ENCODE results near the gene CHPT1.
A peak's percentile ranks its signal among the peaks of the same experiment; 100 is the strongest.

The CHPT1 gene

DNA sequence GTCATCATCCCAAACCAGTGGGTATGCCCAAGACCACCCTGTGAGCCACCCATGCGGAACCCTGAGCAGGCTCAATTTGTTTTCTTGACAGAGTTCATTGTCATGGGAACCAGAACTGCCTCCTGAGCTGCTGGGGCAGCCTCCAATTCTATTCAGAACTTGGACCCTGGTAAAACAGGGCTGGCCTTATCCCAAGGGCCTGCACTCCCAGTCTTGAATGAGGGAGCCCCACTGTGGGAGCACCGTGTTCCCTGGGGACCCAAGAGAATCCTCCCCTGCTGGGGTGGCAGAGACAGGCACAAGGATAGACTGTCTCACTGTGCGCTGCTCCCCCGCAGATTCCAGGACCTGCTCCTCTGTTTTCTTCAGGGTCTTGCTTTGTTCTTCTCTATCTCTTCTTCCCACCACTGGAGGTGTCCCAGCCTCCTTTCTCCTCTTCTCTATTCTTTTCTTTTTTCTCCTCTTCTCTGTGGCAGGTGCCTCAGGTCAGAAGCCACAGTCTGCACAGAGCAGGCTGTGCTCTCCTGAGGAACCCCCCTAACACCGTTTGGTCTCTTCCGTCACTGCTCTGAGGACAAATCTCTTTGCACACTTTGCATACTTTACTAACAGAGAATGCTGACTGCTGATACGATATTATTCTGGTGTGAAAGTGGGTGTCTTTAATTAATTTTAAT, 31.2 kb upstream of the CHPT1 start:
- Histone ChIP-seq H3K27ac (ENCODE audit: low read depth, low read length) (no peak overlapping the region), H2BK15ac (replicated peaks; ENCODE audit: low read depth) (no peak overlapping the region), H2BK5ac (ENCODE audit: low read length) (no peak overlapping the region), H2BK120ac (ENCODE audit: low read depth, low read length) (no peak overlapping the region), H3K79me2 (ENCODE audit: control insufficient read depth, insufficient read depth, low read length) (no peaks in the 10 kb centered on the region), H3K56ac (ENCODE audit: low read length) (no peak overlapping the region), H3K4me1 (ENCODE audit: control insufficient read depth, low read depth, low read length) (no peaks in the 10 kb centered on the region), H3K18ac (ENCODE audit: low read length) (no peak overlapping the region), H3K4me2 (ENCODE audit: low read length) (no peak overlapping the region), H3K4me3 (ENCODE audit: low read length) (no peak overlapping the region), H3K79me1 (ENCODE audit: low read length) (no peaks in the 10 kb centered on the region), H2AK5ac (ENCODE audit: low read length) (no peak overlapping the region), H3K9ac (ENCODE audit: low read length) (no peak overlapping the region), H3K36me3 (ENCODE audit: control insufficient read depth, insufficient read depth, low read length) (no peaks in the 10 kb centered on the region), H4K5ac (ENCODE audit: low read length) (no peak overlapping the region), H3K27me3 (ENCODE audit: insufficient read depth, low read length, poor library complexity) (no peaks in the 10 kb centered on the region), H4K8ac (ENCODE audit: low read depth, low read length) (no peak overlapping the region), H3K23ac (ENCODE audit: low read length) (no peak overlapping the region), H3K4ac (ENCODE audit: low read depth, low read length) (no peak overlapping the region)
- no peak for DNase-seq
- WGBS (ENCODE audit: extremely low coverage, insufficient coverage, low lambda C conversion rate): no CpG with 5 or more reads among the region's 7 CpGs

DNA sequence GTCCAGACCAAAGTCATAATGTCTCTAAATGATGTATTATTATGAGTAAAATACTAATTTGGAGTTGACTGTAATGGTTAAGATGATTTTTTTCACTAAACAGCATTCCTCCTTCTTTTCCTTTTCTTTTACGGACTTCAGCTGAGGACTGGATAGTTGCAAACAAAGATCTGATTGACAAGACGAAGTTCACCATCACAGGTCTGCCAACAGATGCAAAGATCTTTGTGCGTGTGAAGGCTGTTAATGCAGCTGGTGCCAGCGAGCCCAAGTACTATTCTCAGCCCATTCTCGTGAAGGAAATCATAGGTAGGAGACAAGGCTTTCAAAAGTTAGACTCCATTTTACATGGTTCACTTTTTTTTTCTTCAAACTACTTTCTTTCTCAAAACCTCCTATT, 29.8 kb upstream of the CHPT1 start:
- no CpG with 5 or more reads among the region's 5 CpGs for WGBS (ENCODE audit: extremely low coverage, insufficient coverage, low lambda C conversion rate)
- H3K27ac ChIP-seq (ENCODE audit: low read depth, low read length): no peak overlapping the region

DNA sequence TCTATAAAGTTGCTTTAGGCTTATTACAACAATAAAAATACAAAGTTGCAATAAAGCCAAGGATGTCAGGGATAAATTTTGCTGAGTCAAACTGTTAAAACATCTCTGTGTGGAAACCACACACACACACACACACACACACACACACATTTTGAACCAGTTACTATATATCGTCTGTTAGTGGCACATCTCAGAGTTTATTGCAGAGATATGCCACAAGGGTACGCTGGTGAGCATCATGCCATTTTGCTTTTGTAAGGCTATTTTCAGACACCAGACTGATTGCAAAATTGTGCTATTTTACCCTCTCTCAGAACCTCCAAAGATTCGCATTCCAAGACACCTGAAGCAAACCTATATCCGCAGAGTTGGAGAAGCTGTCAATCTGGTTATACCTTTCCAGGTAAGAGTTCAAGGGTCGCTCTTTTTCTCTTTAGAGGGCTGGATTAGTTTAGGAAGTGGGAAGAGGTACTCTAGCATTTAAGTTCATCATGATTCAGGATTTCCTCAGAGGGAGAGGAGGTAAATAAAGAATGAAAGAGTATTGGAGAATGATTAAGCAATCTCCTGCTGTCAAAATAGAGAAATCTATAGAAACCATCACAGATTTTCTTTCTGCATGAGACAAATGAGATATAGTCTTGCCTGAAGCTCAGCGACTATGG, 27.3 kb upstream of the CHPT1 start:
- no peak overlapping the region for H3K9ac ChIP-seq (ENCODE audit: low read length)
- no peak overlapping the region for H2AK5ac ChIP-seq (ENCODE audit: low read length)
- H3K18ac ChIP-seq (ENCODE audit: low read length): no peak overlapping the region
- no peak overlapping the region for H4K8ac ChIP-seq (ENCODE audit: low read depth, low read length)
- H2BK15ac ChIP-seq (replicated peaks; ENCODE audit: low read depth): no peak overlapping the region
- no peak overlapping the region for H3K23ac ChIP-seq (ENCODE audit: low read length)
- no peak overlapping the region for H3K56ac ChIP-seq (ENCODE audit: low read length)
- DNase-seq: peak; percentile 48
- H3K79me1 ChIP-seq (ENCODE audit: low read length): no peaks in the 10 kb centered on the region
- no peak overlapping the region for H4K5ac ChIP-seq (ENCODE audit: low read length)
- H3K27me3 ChIP-seq (ENCODE audit: insufficient read depth, low read length, poor library complexity): no peaks in the 10 kb centered on the region
- H3K79me2 ChIP-seq (ENCODE audit: control insufficient read depth, insufficient read depth, low read length): no peaks in the 10 kb centered on the region
- no CpG with 5 or more reads among the region's 6 CpGs for WGBS (ENCODE audit: extremely low coverage, insufficient coverage, low lambda C conversion rate)
- H3K4me3 ChIP-seq (ENCODE audit: low read length): no peak overlapping the region
- no peak overlapping the region for H3K27ac ChIP-seq (ENCODE audit: low read depth, low read length)
- no peak overlapping the region for H2BK5ac ChIP-seq (ENCODE audit: low read length)
- H2BK120ac ChIP-seq (ENCODE audit: low read depth, low read length): no peak overlapping the region
- no peaks in the 10 kb centered on the region for H3K36me3 ChIP-seq (ENCODE audit: control insufficient read depth, insufficient read depth, low read length)
- no peaks in the 10 kb centered on the region for H3K4me1 ChIP-seq (ENCODE audit: control insufficient read depth, low read depth, low read length)
- no peak overlapping the region for H3K4me2 ChIP-seq (ENCODE audit: low read length)
- H3K4ac ChIP-seq (ENCODE audit: low read depth, low read length): no peak overlapping the region

More for the DNA sequence above, 29.8 kb upstream of the CHPT1 start:
- H3K79me1 ChIP-seq (ENCODE audit: low read length): no peaks in the 10 kb centered on the region
- no peaks in the 10 kb centered on the region for H3K36me3 ChIP-seq (ENCODE audit: control insufficient read depth, insufficient read depth, low read length)
- H2BK120ac ChIP-seq (ENCODE audit: low read depth, low read length): no peak overlapping the region
- no peak overlapping the region for H3K9ac ChIP-seq (ENCODE audit: low read length)
- H4K5ac ChIP-seq (ENCODE audit: low read length): no peak overlapping the region
- no peak overlapping the region for H4K8ac ChIP-seq (ENCODE audit: low read depth, low read length)
- no peaks in the 10 kb centered on the region for H3K79me2 ChIP-seq (ENCODE audit: control insufficient read depth, insufficient read depth, low read length)
- no peaks in the 10 kb centered on the region for H3K27me3 ChIP-seq (ENCODE audit: insufficient read depth, low read length, poor library complexity)
- H3K18ac ChIP-seq (ENCODE audit: low read length): no peak overlapping the region
- no peak overlapping the region for H3K56ac ChIP-seq (ENCODE audit: low read length)
- DNase-seq: no peak
- H2BK5ac ChIP-seq (ENCODE audit: low read length): no peak overlapping the region
- H2BK15ac ChIP-seq (replicated peaks; ENCODE audit: low read depth): no peak overlapping the region
- H3K4ac ChIP-seq (ENCODE audit: low read depth, low read length): no peak overlapping the region
- H3K4me3 ChIP-seq (ENCODE audit: low read length): no peak overlapping the region
- H3K4me1 ChIP-seq (ENCODE audit: control insufficient read depth, low read depth, low read length): no peaks in the 10 kb centered on the region
- H3K23ac ChIP-seq (ENCODE audit: low read length): no peak overlapping the region
- no peak overlapping the region for H3K4me2 ChIP-seq (ENCODE audit: low read length)
- H2AK5ac ChIP-seq (ENCODE audit: low read length): no peak overlapping the region

DNA sequence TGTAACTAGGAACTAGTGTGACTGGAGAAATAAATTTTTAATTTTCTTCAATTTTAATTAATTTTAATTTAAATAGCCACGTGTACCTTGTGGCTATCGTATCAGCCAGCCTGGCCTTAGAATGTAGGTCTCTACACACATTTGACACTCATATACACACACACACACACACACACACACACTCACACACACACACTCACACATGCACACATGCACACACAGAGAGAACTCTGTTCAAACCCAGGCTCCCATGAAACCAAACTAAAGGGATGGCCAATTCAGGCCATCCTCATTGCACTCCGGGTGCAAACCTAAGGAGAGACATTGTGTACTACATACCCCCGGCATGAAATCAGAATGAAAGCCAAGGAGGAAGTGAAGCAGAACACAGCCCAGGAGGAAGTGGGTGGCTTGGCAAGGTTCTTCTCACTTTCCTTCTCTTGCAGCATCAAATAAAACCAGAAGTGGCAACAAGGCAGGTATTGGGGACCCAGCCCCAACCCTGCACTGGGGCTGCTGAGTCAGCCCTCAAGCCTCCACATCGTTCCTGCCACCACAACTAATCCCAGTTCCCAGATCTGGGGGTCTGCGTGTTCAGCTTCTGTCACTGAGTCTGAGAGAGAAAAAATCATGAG, 26.2 kb upstream of the CHPT1 start:
- Histone ChIP-seq H3K56ac (ENCODE audit: low read length) (no peak overlapping the region), H3K27ac (ENCODE audit: low read depth, low read length) (no peak overlapping the region), H3K4me2 (ENCODE audit: low read length) (no peak overlapping the region), H3K4me3 (ENCODE audit: low read length) (no peak overlapping the region), H3K4me1 (ENCODE audit: control insufficient read depth, low read depth, low read length) (no peaks in the 10 kb centered on the region), H4K5ac (ENCODE audit: low read length) (no peak overlapping the region), H3K18ac (ENCODE audit: low read length) (no peak overlapping the region), H3K23ac (ENCODE audit: low read length) (no peak overlapping the region), H2BK120ac (ENCODE audit: low read depth, low read length) (no peak overlapping the region), H3K27me3 (ENCODE audit: insufficient read depth, low read length, poor library complexity) (no peaks in the 10 kb centered on the region), H3K79me1 (ENCODE audit: low read length) (no peaks in the 10 kb centered on the region), H3K36me3 (ENCODE audit: control insufficient read depth, insufficient read depth, low read length) (no peaks in the 10 kb centered on the region), H4K8ac (ENCODE audit: low read depth, low read length) (no peak overlapping the region), H2AK5ac (ENCODE audit: low read length) (no peak overlapping the region), H3K79me2 (ENCODE audit: control insufficient read depth, insufficient read depth, low read length) (no peaks in the 10 kb centered on the region), H2BK15ac (replicated peaks; ENCODE audit: low read depth) (no peak overlapping the region), H3K9ac (ENCODE audit: low read length) (no peak overlapping the region), H3K4ac (ENCODE audit: low read depth, low read length) (no peak overlapping the region), H2BK5ac (ENCODE audit: low read length) (no peak overlapping the region)
- DNase-seq: no peak
- no CpG with 5 or more reads among the region's 6 CpGs for WGBS (ENCODE audit: extremely low coverage, insufficient coverage, low lambda C conversion rate)

DNA sequence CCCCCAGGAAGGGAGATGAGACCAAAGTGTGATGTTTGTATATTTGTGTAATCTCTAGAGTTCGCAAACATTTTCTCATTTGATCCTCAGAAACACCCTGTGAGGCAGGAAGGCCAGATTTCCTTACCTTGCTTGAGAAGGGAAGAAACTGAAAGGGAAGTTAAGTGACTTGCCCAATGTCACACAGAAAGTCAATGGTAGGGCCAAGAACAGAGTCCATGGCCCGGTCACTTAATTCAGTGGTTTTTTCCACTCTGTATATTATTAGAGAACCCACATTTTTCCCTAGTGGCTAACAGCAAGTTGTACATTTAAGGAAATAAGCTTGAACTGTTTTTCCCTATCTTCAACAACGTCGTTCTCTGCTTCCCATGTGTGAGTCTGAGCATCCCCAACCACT, 25.6 kb upstream of the CHPT1 start:
- Histone ChIP-seq H3K56ac (ENCODE audit: low read length) (no peak overlapping the region), H3K79me2 (ENCODE audit: control insufficient read depth, insufficient read depth, low read length) (no peaks in the 10 kb centered on the region), H3K27me3 (ENCODE audit: insufficient read depth, low read length, poor library complexity) (no peaks in the 10 kb centered on the region), H4K8ac (ENCODE audit: low read depth, low read length) (no peak overlapping the region), H2BK5ac (ENCODE audit: low read length) (no peak overlapping the region), H4K5ac (ENCODE audit: low read length) (no peak overlapping the region), H3K4me2 (ENCODE audit: low read length) (no peak overlapping the region), H2AK5ac (ENCODE audit: low read length) (no peak overlapping the region), H3K4ac (ENCODE audit: low read depth, low read length) (no peak overlapping the region), H3K36me3 (ENCODE audit: control insufficient read depth, insufficient read depth, low read length) (no peaks in the 10 kb centered on the region), H3K23ac (ENCODE audit: low read length) (no peak overlapping the region), H2BK15ac (replicated peaks; ENCODE audit: low read depth) (no peak overlapping the region), H3K4me1 (ENCODE audit: control insufficient read depth, low read depth, low read length) (no peaks in the 10 kb centered on the region), H3K79me1 (ENCODE audit: low read length) (no peaks in the 10 kb centered on the region), H2BK120ac (ENCODE audit: low read depth, low read length) (no peak overlapping the region), H3K9ac (ENCODE audit: low read length) (no peak overlapping the region), H3K18ac (ENCODE audit: low read length) (no peak overlapping the region), H3K4me3 (ENCODE audit: low read length) (no peak overlapping the region), H3K27ac (ENCODE audit: low read depth, low read length) (no peak overlapping the region)
- WGBS (ENCODE audit: extremely low coverage, insufficient coverage, low lambda C conversion rate): no CpG with 5 or more reads among the region's 4 CpGs
- DNase-seq: no peak

All from mesendoderm (in vitro differentiated cells).